HS-5 (cell line): ENCODE data around the gene FMN2.
"Not testable (repeated sequence)": the region's sequence is repeated elsewhere in the genome, so short reads cannot be mapped to it uniquely, and the experiment has no call there.

Experiments used
- DNase-seq: peaks from one replicate; pipeline ENCODE4 v3.0.0-alpha.2; 2012; ENCODE audit warnings: low read depth

The FMN2 gene

GRCh38 chr1:240312872-240313271, 221.2 kb downstream of the FMN2 start:
- DNase-seq, result peak; percentile 76

- no peak for DNase-seq
These were observed 223.4 kb downstream of the FMN2 start for GRCh38 chr1:240314845-240315801.

- DNase-seq, result no peak
These were observed 228.3 kb downstream of the FMN2 start for GRCh38 chr1:240319998-240320397.

- no peak for DNase-seq
These were observed 229.0 kb downstream of the FMN2 start for GRCh38 chr1:240320659-240321058.

GRCh38 chr1:240322943-240323342, 231.3 kb downstream of the FMN2 start:
- DNase-seq, result no peak

- DNase-seq, result not testable (repeated sequence)
These were observed 236.7 kb downstream of the FMN2 start for GRCh38 chr1:240328382-240328781.

- no peak for DNase-seq
These were observed 237.8 kb downstream of the FMN2 start for GRCh38 chr1:240329443-240329842.

GRCh38 chr1:240332672-240333071, 241.0 kb downstream of the FMN2 start:
- no peak for DNase-seq

GRCh38 chr1:240337781-240338180, 246.1 kb downstream of the FMN2 start:
- peak; percentile 70 for DNase-seq

- no peak for DNase-seq
These were observed 247.2 kb downstream of the FMN2 start for GRCh38 chr1:240338837-240339236.

- DNase-seq, result no peak
These were observed 249.9 kb downstream of the FMN2 start for GRCh38 chr1:240341365-240342250.

GRCh38 chr1:240342251-240342625, 250.6 kb downstream of the FMN2 start:
- no peak for DNase-seq

- no peak for DNase-seq
These were observed 251.4 kb downstream of the FMN2 start for GRCh38 chr1:240343045-240343444.

GRCh38 chr1:240343966-240344365, 252.3 kb downstream of the FMN2 start:
- no peak for DNase-seq

- no peak for DNase-seq
These were observed 253.2 kb downstream of the FMN2 start for GRCh38 chr1:240344918-240345317.

GRCh38 chr1:240349695-240350094, 258.0 kb downstream of the FMN2 start:
- no peak for DNase-seq

GRCh38 chr1:240350910-240351331, 259.2 kb downstream of the FMN2 start:
- peak; percentile 54 for DNase-seq

GRCh38 chr1:240351690-240352089, 260.0 kb downstream of the FMN2 start:
- no peak for DNase-seq

GRCh38 chr1:240352769-240353168, 261.1 kb downstream of the FMN2 start:
- no peak for DNase-seq

- no peak for DNase-seq
These were observed 264.9 kb downstream of the FMN2 start for GRCh38 chr1:240356568-240356967.

- DNase-seq, result no peak
These were observed 270.4 kb downstream of the FMN2 start for GRCh38 chr1:240362046-240362445.

- no peak for DNase-seq
These were observed 271.1 kb downstream of the FMN2 start for GRCh38 chr1:240362826-240363225.

GRCh38 chr1:240363315-240363714, 271.6 kb downstream of the FMN2 start:
- no peak for DNase-seq
